EH (cell line): ENCODE measurements around the gene ITPR2.
A peak's percentile ranks its signal among the peaks of the same experiment; 100 is the strongest.

ENCODE experiments used
- DNase-seq: peaks from one replicate; pipeline ENCODE4 v3.0.0-alpha.2; 2015; ENCODE audit warnings: low read depth

Gene ITPR2

DNA sequence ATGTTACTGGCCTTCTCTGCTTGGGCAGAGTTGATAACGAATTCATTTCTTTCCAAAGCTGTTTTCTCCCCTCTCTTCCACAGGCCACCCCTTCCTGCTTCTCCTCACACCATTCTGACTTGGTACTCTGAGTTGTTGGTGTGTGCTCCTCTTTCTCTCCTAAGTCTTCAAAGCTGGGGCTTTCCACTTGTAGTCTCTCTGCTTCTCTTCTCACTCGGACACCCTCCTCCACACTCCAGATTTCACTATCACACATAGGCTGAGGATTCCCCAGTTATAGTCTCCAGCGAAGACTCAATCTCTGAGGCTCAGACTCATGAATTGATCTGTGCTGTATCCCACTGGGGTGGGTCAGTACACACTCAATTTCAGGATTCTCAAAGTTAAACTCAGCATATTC lies 436.6 kb downstream of the ITPR2 start:
- no peak for DNase-seq

DNA sequence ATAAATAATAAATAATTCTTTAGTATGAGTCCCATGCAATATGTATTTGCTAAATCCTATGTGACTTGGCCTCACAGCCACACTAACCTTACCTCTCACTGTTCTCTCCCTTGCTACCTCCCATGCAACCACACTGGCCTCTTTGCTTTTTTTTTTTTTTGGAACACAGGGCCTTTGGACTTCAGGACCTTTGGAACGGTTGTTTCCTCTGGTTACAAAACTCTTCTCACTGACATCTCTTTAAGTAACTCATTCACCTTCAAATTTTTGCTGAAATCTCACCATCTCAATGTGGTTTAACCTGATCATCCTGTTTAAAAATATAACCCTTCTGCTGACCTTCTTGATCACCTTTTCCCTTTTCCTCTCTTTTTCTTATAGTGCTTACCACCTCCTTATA lies 443.7 kb downstream of the ITPR2 start:
- no peak for DNase-seq

DNA sequence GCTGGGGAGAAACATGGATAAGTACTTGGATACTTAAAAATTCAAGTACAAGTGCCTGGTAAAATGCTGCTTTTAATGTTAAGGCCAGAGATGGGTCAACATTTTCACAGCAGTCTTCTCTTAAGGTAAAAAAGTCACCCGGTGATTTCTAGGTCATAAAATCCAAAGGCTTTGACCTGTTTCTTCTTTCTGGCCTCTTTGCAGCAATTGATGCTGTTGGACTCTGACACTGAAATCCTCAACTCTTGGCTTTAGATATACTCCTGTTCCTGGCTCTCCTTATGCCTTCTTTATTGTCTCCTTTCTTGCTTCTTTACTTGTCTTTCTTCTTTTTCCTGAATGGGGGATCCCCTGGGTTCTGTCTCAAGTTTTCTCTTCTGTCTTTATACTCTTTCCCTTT lies 448.5 kb downstream of the ITPR2 start:
- DNase-seq: no peak

DNA sequence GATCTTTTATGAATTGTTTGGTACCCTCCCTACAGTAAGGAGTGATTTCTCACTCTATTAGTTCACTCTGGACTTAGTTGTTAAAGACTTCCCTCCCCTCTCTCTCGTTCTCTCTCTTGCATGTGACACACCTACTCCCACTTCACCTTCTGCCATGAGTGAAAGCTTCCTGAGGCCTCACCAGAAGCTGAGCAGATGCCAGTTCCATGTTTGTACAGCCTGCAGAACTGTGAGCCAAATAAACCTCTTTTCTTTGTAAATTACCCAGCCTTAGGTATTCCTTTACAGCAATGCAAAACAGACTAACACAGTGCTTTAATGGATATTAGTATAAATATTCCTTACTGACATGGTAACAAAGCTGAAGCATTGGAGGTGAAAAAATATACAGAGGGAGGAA lies 450.0 kb downstream of the ITPR2 start:
- no peak for DNase-seq

DNA sequence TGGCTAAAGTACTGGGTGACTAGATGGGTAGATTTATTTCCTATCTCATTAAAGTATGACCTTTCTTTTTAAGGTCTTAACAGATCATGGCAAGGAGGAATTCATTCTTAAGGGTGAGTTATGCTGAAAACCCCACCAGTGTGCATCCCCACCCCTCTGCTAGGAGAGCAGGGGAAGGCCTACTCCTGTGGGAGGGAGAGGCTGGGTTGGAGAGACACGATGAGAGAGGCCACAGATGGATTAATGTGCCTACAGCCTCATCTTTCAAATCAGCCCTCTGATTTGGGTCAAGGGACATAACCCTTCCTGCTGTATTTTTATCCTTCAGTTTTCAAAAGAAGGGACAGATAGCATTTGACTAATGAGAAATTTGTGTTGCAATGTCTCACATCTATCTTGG lies 452.1 kb downstream of the ITPR2 start:
- no peak for DNase-seq

DNA sequence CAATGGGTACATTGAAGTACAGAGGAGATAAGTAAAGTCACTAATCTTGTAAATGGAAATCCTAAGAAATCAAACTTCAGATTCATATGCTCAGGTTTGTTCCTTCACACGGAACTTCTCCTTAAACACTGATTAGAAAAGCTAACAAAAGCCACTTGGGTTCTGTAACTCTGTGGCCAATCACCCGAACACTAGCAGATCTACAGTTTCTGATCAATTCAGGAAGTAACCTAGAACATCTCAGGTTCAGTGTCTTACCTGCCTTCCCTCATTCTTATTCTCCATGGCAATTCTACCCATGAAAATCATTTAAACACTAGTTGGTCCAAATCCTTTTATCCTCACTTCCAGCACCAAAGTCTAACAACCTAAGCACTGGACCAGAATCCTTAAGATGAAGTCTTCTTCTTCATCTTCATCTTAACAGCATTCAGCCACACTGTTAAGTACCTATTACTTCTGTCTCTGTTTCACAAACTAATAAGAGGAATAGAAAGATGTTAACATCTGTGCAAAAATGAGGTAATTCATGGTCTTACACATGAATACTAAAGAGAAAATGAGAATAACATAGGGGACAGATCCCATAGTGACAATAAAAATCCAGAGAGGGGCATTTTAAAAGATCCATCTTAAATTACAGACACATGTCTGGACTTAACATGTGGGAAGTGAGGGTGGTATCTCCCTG lies 453.1 kb downstream of the ITPR2 start:
- DNase-seq: no peak

DNA sequence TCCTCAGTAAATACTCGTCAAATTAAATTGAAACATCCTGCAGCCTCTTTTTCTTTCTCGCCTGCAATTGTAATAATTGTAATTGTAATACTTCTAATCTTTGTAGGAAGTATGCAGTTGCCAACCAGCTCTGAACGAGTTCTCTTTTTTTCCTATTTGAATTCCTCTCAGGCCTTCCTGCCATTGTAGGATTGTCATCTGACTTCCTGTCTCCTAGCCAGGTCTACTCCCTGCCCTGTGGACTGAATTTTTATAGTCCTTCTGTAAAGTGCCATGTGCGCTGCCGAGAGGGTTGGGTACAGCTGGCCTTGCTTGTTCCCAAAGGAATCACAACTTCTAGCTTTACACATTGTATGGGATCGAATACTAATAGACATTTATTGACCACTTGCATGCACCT lies 454.3 kb downstream of the ITPR2 start:
- no peak for DNase-seq

DNA sequence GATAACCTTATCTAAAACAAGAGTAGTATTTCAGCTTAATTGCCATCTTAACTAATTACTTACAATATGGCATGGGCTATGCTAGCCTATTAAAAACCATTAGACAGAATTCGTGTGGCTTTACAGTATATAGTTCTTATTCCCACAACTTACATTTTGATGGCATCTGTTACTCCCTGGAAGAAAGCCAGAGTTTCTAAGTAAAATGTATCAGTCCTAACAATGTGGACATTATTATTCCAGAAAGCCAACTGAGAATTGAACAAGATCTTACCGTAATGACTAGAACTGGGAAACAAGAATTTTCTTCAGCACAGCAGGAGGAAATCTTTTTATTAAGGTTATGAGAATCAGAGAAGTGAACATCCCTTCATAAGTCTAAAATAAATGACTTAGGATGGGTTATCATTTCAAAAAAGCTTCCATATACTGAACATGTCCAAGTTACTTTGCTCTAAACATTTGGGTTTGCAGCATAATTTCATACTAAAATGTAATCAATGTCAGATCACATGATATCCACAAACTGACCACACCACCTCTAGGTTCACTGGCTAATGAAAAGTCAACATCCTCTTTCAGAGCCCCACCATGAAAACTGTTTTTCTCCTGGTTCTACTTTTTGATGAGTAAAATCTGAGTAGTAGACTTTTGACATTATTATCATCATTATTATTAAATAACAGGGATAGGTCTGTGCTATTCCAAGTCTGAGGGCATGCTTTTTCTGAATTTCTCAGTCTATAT lies 457.9 kb downstream of the ITPR2 start:
- no peak for DNase-seq

DNA sequence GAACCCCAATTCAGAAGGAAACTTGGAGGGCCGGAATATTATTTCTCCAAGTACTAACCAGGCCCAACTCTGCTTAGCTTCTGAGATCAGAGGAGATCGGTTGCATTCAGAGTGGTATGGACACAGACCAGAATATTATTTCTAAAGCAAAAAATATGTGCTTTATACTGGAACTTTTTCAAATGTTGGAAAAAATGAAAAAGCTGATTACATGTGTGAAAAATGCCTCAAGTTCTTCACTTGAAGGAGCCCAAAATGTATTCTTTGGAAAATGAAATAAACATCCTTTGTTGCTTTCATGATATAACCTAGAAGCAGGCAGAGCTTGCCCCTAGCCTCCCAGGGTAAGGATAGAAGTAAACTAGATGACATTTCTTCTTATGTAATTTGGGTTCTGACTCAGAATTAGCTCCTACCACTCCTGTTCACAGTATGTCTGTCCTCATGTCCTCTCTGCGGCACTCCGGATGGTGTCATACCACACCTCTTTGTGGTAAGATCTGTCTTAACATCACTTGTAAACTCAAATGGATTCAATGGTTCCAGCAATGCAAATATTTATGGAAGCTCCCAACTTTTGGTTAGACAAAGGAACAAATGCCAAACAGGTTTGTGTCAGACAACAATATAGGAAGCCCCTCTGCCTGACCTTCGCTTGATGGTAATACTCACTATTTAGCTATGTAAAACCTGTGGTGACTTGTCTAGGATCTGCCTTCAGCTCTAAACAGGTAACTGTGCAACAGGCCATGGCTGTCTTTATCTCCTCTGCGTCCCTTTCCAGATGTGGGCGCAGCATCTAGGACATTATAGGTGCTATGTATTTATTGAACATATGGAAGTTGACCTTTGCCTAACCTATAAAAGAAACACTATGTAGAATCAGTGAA lies 459.1 kb downstream of the ITPR2 start:
- DNase-seq: no peak

DNA sequence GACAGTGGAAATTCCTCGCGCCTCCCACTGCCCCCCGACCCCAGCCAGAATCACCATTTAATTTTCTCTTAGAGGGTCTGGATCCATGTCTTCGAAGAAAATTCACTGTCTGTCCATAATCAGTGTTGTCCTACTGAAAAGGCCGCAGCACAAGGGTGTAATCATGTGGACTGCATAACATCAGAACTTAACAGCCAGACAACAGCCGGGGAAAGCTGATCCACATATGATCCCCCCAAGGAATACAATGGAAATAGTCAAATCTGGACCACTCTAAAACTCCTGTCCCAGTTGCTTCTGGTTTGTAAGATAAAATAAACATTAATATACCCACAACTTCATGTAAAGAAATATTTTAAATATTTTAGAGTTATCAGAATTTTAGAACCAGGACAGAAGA lies 460.1 kb downstream of the ITPR2 start:
- no peak for DNase-seq

DNA sequence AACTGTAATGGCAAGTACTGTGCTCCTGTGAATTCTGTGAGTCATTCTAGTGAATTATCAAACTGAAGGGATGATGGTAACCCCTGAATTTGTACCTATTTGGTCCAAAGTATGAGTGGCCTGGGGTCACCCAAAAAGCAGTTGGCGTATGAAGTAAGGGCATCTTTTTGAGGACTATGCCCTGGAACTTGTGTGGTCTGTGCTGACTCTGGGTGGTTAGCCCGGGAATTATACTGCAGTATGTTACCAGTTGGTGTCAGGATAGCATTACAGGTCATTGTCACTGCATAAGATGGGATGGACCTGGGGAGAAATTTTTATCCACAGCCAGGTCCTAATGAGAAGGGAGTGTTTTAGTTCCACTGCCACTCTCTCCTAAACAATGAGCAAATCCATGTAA lies 462.9 kb downstream of the ITPR2 start:
- DNase-seq: no peak

DNA sequence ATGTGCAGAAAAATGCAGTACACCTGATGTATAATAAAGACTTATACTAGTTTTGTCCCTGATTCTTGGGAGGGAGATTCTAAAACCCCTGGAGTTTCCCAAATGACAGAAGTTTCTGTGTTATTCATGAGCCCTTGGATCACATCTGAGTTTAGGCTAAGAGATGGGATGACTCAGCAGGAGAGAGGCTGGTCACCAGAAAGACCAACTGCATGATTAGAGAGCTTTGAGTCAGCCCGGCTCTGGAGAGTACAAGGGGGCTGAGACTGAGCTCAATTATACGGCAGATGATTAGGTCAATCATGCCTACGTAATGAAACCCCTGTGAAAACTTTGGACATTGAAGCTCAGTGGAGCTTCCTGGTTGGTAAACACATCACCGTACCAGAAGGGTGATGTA lies 463.4 kb downstream of the ITPR2 start:
- peak; percentile 86 for DNase-seq

DNA sequence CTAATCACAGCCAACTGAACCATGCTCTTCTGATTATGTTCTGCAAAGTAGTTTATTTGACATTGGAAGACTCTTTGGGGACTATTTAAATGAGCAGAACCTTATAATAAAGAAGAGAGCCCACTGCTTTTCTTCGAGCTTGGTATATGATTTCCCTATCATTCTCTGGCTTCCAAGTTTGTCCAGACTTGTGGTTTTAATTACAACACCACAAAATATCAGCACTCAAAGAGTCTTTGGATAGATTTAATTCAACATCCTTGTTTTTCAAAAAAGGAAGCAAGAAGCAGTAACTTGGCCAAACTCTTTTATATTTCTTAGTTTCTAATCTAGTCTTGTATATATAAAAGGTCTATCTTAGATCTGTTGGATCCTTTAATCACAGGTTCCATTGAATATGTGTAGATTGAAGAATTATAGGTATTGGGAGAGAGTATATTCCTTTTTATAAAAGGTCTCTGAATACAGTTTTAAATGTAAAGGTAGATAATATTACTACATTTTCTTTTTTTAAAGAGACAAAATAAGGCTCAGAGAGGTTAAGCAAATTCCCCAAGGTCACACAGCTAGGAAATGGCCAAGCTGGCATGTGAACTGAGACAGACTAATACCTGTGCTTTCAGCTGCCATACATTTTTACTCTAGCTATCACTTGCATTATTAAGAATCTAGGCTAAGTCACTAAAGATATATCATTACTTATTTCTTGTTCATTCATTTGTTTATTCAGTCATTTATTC lies 464.8 kb downstream of the ITPR2 start:
- DNase-seq: no peak

DNA sequence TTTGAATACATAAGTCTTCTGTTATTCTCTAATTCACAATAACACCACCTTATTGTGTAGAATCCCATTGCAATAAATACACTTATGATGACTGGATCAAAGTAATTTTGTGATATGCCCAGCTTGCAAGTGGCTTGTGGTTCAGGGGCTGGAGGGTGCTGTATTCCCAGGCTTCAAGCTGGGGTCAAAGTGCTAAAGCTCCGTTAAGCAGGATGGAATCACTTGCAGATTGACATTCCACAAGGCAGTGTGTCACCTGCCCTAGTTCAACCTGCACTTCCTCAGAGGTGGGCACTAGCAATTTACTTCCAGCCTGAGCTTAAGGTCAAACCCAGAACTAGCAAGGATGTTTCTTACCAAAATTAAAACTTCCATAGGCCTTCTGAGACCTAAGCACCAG lies 471.0 kb downstream of the ITPR2 start:
- no peak for DNase-seq

DNA sequence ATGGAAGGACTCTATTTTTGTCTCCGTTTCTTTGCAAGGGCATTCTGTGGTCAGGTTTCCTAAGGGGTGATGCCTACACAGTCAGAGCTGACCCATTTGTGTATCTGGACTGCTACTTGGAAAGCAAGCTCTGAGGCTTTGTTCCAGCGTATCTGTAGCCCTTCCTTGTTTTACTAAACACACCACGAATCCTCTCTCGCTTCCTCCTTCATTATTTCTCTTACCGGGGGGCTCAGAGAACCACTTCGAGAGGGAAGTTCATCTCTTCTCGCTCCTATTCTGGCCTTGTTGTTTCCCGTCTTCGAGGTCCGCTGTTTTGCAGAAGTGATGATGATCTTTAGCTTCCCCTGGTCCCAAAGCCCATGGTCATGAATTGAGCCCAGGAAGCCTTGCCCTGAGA lies 472.9 kb downstream of the ITPR2 start:
- no peak for DNase-seq

DNA sequence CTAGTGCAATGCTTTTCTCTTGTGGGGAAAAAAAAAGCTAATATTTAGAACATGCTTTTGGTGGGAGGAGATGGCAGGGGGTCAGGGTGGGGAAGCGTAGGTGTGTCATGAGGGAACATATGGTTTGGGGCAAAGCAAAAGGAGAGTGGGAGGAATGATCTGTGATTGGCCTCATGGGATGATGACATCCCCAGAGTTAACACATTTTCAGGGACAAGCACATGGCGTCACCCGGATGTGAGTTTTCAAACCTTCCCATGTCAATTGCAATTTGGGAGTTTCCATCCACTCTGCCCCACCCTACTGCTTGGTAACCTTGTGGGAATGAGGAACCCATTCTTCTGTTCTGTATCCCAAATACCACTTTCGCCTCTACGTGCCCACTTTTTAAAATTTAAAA lies 473.4 kb downstream of the ITPR2 start:
- no peak for DNase-seq

DNA sequence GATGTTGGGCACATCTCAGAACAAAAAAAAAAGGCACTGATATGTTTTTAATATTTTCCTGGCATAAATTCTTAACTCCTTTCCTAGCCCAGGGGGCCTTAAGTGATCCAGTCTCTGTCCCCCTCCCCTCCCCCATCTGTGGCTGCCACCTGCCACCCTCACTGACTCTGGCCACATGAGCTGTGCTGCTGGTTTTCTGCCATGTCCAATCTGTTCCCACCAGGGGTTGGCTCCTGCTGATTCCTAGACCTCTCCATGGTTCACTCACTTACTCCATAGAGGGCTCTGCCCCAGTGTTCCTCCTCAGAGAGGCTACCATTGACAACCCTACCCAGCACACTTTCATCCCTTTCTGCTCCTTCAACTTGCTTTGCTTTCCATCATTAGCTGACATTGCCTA lies 474.3 kb downstream of the ITPR2 start:
- no peak for DNase-seq

DNA sequence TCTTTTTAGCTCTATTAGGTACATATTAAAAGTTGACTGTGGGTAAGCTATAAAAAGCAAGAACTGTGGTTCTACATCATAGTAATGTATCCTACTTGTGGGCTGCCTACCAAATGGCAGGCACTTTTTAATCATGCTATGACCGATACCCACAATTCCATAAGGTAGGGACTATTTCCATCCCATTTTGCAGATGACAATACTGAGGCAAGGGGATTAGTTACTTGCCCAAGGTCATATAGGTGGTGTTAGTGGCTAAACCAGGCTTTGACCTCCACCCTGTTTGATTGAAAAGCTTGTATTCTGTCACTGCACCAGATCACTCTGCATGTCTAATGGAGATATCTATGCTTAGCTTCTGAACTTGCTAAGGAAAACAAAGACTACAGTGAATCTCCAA lies 485.7 kb downstream of the ITPR2 start:
- no peak for DNase-seq

DNA sequence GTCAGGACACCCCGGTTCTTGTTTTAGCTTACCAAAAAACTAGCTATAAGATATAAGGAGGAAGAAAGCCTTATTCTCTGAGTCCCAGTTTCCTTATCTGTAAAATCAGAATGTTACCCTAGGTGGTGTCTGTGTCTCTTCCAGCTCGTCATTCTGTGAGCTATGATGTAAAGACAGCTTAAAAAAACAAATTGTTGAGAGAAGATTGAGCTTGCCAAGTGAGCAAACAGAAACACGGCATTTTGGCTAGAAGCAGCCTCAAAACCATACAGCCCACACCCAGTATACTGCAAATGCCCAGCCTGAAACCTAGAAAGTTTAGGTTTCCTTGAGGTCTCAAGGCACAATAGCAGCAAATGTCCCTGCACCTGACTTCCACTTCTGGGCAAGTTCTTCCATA lies 486.3 kb downstream of the ITPR2 start:
- peak; percentile 24 for DNase-seq

DNA sequence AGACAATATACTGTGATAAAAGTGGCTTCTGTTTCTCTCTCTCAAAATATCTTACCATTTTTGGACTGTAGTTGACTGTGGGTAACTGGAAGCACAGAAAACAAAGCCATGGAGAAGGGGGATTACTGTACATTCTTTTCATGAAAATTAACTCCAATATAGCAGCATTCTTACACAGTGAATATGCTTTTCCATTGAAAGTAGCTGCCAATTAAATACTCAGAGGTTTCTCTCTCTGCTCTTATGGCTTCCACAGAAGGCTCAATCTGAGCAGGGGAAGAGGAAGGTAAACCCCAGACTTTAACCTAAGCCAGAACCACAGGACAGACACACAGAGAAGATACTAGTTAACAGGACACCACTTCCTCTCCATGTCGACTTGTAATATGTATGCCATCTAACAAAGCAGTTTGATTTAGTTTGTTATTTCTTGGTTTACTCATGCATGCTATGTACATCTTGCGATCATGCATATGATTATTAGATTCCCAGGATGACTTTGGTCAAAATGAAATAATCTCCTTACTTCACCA lies 487.5 kb downstream of the ITPR2 start:
- DNase-seq: peak; percentile 8

DNA sequence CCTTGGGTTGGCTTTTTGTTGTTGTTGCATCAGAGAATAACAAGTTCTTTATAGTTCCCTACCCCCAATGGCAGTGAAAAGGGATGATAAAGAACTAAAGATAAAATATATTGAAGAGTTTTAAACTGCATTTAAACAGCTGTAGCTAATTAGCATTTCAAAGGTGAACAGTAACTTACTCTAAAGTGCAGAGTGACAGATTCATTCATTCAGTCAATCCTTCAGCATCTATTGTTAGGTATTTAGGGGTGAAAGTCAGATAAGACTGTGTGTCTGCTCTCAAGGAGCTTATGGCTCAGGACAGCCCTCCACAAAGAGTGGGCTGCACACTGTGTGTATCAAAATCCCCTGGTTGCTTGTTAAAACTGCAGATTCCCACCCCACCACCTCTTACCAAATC lies 491.5 kb downstream of the ITPR2 start:
- no peak for DNase-seq

DNA sequence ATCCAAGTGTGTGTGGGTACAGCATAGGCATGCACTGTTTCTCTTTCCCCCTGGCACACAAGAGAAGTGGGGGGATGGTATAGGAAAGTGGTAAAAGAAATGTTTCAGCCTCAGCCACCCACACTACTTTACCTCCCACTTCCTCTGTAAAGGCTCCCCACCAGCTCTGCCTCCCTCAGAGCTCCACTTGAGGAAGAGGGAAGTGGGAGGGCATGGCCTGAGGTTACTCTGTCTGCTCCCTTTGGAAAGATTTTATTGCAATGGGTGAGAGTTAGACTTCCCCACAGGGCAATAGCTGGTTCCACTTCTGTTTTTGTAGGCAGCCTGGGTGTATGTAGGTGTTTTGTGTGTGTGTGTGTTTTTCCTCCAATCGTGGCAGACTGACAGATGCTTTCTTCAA lies 492.3 kb downstream of the ITPR2 start:
- DNase-seq: peak; percentile 26
